Measurements from ENCODE around the gene GFER. TPM values are rescaled to one million over a fixed set of nuclear protein-coding genes. Genes with fewer than 3 reads are reported as not detected.

Gene GFER
- total RNA-seq, 2 donors from 2014 or later: 16.2 to 22.1 TPM

DNA sequence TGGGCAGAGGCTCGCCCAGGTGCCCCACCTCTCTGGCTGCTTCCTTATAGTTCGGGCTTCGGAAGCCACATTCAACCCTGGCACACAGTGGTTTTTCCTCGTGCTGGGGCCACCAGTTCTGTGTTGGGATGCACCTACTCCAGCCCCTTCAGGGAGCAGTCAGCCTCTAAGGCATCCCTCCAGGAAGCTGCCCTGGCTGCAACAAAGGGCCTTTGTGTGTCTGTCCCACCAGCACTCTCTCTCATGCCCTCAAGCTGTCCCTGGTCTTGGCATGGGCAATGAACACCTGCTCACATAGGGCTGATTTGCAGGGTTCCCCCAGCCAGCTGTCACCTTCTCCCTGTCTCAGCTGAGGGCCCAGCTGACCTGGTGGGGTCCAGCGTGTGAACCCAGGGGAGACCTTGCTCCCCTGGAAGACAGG is 2.0 kb upstream of the GFER start:
- no peaks in the 10 kb centered on the region for H3K9me3 ChIP-seq (ENCODE audit: control insufficient read depth, low read length, poor library complexity, severe bottlenecking)
- Mint-ChIP-seq H3K36me3 (ENCODE audit: low read depth) (no peaks in the 10 kb centered on the region), H3K27ac (no peak overlapping the region), H3K4me1 (peaks cover 12% of the 10 kb centered on the region), H3K4me3 (no peak overlapping the region), H3K27me3 (peaks cover 18% of the 10 kb centered on the region)
- ATAC-seq: no peak
- no peak for DNase-seq

DNA sequence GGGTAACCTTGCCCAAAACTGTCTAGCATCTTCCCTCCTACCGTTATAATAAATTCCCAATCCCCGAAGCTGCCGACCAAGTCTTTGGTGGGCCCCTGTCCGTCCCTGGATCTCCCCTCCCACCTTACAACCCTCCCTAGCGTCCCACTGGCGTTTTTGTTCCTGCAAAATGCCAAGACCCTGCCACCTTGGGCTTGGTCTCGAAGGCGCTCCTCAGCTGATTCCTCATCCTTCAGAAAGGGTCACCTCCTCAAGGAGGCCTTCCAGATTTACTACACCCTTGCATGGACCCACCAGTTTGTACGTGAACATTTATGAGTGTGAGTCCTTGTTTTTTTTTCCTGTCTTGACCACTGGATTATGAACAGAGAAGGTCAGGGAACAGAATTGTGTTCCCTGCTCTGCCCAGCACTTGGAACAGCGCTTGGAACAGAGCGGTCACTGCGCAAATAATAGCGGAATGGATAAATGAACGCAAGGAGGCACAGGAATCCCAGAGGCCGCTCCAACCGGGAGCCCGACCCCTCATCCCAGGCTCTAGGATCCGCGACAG is 926 bp upstream of the GFER start:
- no peak overlapping the region for H3K27ac Mint-ChIP-seq

DNA sequence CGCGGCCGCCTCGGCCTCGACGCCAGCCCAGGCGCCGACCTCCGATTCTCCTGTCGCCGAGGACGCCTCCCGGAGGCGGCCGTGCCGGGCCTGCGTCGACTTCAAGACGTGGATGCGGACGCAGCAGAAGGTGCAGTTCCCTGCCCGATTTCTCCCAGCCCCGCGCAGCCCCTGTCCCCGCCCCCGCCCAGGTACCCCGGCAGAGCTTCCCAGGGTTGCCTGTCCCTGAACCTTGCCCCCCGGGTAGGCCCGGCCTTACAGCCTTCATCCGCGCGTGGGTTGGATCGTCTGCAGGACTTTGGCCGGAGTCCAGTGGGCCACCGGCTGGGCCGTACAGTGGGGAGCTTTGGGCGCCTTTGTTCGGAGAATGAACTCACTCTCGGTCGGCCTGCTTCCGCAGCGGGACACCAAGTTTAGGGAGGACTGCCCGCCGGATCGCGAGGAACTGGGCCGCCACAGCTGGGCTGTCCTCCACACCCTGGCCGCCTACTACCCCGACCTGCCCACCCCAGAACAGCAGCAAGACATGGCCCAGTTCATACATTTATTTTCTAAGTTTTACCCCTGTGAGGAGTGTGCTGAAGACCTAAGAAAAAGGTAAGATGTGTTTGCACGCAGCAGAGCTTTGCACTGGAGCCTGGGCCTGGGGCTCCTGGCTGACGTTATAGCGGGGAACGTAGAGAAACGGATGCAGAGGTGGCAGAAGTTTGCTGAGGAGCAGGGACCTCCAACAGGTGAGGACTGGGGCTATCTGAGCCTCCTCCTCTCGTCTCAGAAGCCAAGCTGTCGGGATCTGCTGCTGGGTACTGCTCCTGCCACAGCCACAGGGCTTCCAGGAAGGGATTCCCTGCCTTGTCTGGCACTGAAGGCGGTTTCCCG is 593 bp downstream of the GFER start:
- ATAC-seq: peak; percentile 47
- peaks cover 14% of the 10 kb centered on the region for H3K4me1 Mint-ChIP-seq
- H3K27ac Mint-ChIP-seq: peak overlapping the region; percentile 41
- peaks cover 23% of the 10 kb centered on the region for H3K27me3 Mint-ChIP-seq
- H3K4me3 Mint-ChIP-seq: peak overlapping the region; percentile 87
- H3K9me3 ChIP-seq (ENCODE audit: control insufficient read depth, low read length, poor library complexity, severe bottlenecking): no peaks in the 10 kb centered on the region
- no peaks in the 10 kb centered on the region for H3K36me3 Mint-ChIP-seq (ENCODE audit: low read depth)
- DNase-seq: no peak

More for the DNA sequence above, 926 bp upstream of the GFER start:
- H3K9me3 ChIP-seq (ENCODE audit: control insufficient read depth, low read length, poor library complexity, severe bottlenecking): no peaks in the 10 kb centered on the region
- Mint-ChIP-seq H3K4me1 (peaks cover 12% of the 10 kb centered on the region), H3K27me3 (peaks cover 18% of the 10 kb centered on the region), H3K36me3 (ENCODE audit: low read depth) (no peaks in the 10 kb centered on the region), H3K4me3 (peak overlapping the region; percentile 87)
- ATAC-seq (no peak), DNase-seq (no peak)

DNA sequence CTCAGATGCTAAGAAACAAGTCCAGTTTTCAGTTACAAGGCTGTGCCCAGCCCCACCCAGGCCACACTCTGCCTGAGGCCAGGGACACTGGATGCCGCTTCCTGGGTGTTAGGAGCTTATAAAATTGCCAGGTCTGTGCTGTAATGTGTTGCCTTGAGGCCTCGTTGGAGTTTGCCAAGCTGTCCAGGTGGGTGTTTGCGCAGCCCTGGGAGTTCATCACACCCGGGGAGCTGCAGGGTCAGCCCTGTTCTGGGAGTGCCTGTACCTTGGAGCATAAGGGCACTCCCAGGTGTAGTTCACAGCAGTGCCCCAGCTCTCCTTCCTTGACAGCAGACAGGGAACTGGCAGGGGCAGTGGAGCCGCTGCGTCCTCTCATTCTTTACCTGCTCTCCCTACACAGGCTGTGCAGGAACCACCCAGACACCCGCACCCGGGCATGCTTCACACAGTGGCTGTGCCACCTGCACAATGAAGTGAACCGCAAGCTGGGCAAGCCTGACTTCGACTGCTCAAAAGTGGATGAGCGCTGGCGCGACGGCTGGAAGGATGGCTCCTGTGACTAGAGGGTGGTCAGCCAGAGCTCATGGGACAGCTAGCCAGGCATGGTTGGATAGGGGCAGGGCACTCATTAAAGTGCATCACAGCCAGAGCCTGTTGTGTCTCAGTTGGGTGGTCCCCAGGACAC is 1.6 kb downstream of the GFER start:
- no peak for DNase-seq
- Mint-ChIP-seq H3K4me3 (peak overlapping the region; percentile 87), H3K4me1 (peaks cover 14% of the 10 kb centered on the region), H3K27ac (no peak overlapping the region), H3K36me3 (ENCODE audit: low read depth) (no peaks in the 10 kb centered on the region), H3K27me3 (peaks cover 21% of the 10 kb centered on the region)
- H3K9me3 ChIP-seq (ENCODE audit: control insufficient read depth, low read length, poor library complexity, severe bottlenecking): no peaks in the 10 kb centered on the region
- ATAC-seq: no peak

DNA sequence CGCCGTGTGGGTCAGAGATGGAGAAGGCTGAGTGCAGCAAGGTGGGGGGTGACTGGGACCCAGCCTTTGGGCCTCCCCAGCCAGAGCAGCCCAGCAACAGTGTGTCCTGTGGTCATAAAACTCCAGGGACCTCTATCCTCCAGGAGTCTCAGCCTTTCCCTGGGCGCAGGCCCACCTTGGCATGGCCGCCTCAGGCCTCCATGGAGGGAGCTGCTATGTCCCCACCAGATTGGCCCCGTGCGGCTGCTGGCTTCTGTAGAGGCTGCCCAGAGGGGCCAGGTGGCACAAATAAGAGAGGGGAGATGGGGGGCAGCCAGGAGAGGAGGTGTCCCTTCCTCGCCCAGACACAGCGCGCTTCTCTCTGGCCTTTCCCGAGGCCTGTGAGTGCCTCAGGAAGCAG is 3.2 kb downstream of the GFER start:
- peaks cover 16% of the 10 kb centered on the region for H3K4me1 Mint-ChIP-seq
- no peak overlapping the region for H3K27ac Mint-ChIP-seq
- H3K36me3 Mint-ChIP-seq (ENCODE audit: low read depth): no peaks in the 10 kb centered on the region
- no peak overlapping the region for H3K4me3 Mint-ChIP-seq
- peaks cover 9% of the 10 kb centered on the region for H3K27me3 Mint-ChIP-seq
- ATAC-seq: no peak
- DNase-seq: no peak
- no peaks in the 10 kb centered on the region for H3K9me3 ChIP-seq (ENCODE audit: control insufficient read depth, low read length, poor library complexity, severe bottlenecking)

DNA sequence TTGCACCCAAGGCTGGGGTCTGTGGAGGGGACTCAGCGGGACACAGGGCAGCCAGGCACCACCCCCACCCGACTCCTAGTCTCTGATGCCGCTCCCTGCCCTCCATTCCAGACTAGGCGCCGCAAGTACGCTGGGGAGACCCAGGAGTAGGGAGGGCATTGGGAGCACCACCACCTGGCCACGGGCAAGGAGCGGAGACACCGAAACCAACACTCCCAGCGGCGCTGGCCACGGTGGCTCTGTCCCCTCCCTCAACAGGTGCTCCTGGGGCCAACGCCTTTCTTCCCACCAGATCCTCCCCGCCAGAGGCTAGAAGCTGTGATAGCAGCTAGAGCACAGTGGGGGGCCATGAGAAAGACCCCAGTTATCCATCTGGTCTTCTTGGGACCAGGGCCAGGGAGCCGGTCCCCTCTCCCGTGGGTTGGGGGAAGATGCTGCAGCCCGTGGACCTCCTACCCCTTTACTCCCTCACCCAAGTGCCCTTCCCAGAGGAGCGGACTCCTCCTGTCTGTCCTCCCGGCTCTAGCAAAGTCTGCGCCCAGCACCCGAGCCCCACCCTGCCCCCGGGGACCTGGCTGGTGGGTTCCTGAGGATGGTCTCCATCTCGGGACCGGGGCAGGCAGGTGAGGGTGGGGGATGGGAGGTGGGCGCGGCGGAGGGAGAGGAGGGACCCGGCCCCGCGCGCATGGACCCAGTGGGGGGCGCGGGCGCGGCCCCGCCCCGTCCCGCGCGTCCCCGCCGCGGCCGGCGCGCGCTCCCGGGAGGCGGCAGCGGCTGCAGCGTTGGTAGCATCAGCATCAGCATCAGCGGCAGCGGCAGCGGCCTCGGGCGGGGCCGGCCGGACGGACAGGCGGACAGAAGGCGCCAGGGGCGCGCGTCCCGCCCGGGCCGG is 5.5 kb downstream of the GFER start, which contains the start of gene SYNGR3:
TSS of gene SYNGR3 (plus strand) at position 762 of the 892 bp plus-strand sequence. CDS start 133 bp downstream, outside the sequence.
- H3K9me3 ChIP-seq (ENCODE audit: control insufficient read depth, low read length, poor library complexity, severe bottlenecking): no peaks in the 10 kb centered on the region
- peaks cover 12% of the 10 kb centered on the region for H3K4me1 Mint-ChIP-seq
- no peaks in the 10 kb centered on the region for H3K36me3 Mint-ChIP-seq (ENCODE audit: low read depth)
- peak within 1 kb of the TSS; percentile 79 for H3K4me3 Mint-ChIP-seq
- peak within 1 kb of the TSS; percentile 65 for H3K27ac Mint-ChIP-seq
- DNase-seq: no peak
- no peak for ATAC-seq
- peaks cover 5% of the 10 kb centered on the region for H3K27me3 Mint-ChIP-seq

DNA sequence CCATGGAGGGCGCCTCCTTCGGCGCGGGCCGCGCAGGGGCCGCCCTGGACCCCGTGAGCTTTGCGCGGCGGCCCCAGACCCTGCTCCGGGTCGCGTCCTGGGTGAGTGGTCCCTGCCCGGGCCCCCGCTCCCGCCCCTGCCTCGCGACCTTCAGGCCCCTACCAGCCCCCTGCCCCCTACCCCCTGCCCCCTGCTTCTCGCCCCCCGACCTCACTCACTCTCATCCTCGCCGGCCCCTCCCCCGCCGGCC is 6.0 kb downstream of the GFER start:
- DNase-seq: no peak
- Mint-ChIP-seq H3K4me1 (peaks cover 9% of the 10 kb centered on the region), H3K36me3 (ENCODE audit: low read depth) (no peaks in the 10 kb centered on the region), H3K4me3 (no peak overlapping the region), H3K27me3 (peaks cover 5% of the 10 kb centered on the region), H3K27ac (no peak overlapping the region)
- ATAC-seq: no peak
- H3K9me3 ChIP-seq (ENCODE audit: control insufficient read depth, low read length, poor library complexity, severe bottlenecking): no peaks in the 10 kb centered on the region

DNA sequence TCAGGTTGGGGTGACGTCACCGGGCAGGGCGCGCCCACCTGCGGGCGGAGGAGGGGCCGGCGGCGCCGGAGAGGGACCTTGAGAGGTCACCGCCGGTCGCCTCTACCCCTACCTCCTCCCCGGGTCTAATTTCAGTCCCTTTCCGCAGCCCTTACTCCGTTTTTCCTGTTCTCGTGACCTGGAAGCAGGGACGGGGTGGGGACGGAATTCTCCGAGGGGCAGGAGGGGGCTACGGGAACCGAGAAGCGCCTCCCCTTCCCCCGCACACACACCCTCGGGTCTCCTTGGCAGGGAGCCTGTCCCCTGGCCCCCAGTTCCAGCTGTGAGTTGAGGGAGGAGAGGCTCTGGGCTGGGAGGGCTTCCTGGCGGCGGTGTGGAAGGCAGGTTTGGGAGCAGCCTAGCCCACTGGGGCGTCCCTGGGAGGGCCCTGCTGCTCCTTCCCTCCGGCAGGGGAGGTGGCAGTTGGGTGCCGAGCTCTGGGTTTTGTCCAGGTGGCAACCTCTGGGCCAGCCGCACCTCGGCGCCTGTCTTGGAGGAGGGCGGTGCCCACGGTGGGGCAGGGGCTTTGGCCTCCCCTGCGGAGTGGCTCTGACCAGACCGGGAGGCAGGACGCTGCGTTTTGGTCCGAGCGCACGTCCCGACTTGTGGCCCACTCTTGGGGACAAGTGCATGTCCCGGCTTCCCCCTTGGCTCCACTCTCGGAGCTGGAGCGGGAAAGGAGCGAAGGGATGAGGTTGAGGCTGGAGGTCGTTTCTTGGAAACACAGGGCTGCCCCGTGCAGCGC is 6.5 kb downstream of the GFER start:
- peak overlapping the region; percentile 79 for H3K4me3 Mint-ChIP-seq
- no peak for ATAC-seq
- peak in 1 of 3 donors; percentile 32 for DNase-seq

DNA sequence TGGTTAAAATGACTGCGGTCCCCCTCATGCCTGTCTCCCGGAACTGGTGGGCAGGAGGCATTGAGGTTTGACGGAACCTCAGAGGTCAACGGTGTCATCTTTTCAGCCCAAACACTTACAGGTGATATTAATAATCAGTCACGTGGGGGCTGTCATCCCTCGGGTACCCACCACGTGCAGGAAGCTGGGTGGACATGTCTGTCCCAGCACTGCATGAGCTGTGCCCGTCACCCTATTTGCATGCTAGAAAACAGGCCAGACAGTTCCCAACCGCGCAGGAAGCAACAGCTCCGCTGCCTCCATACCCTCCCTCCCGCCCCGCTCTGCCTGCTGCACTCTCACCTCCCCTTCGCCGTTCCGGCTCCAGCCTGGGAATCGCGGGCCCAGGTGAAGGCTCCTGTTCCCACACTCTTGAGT is 7.2 kb downstream of the GFER start:
- peaks cover 11% of the 10 kb centered on the region for H3K4me1 Mint-ChIP-seq
- H3K4me3 Mint-ChIP-seq: peak overlapping the region; percentile 75
- H3K27ac Mint-ChIP-seq: peak overlapping the region; percentile 65
- peak in 1 of 3 donors; percentile 48 for DNase-seq
- H3K9me3 ChIP-seq (ENCODE audit: control insufficient read depth, low read length, poor library complexity, severe bottlenecking): no peaks in the 10 kb centered on the region
- no peaks in the 10 kb centered on the region for H3K36me3 Mint-ChIP-seq (ENCODE audit: low read depth)
- peaks cover 5% of the 10 kb centered on the region for H3K27me3 Mint-ChIP-seq
- ATAC-seq: peak; percentile 35

More for the DNA sequence above, 6.5 kb downstream of the GFER start:
- no peaks in the 10 kb centered on the region for H3K36me3 Mint-ChIP-seq (ENCODE audit: low read depth)
- peaks cover 11% of the 10 kb centered on the region for H3K4me1 Mint-ChIP-seq
- peaks cover 5% of the 10 kb centered on the region for H3K27me3 Mint-ChIP-seq
- H3K9me3 ChIP-seq (ENCODE audit: control insufficient read depth, low read length, poor library complexity, severe bottlenecking): no peaks in the 10 kb centered on the region
- H3K27ac Mint-ChIP-seq: peak overlapping the region; percentile 65

DNA sequence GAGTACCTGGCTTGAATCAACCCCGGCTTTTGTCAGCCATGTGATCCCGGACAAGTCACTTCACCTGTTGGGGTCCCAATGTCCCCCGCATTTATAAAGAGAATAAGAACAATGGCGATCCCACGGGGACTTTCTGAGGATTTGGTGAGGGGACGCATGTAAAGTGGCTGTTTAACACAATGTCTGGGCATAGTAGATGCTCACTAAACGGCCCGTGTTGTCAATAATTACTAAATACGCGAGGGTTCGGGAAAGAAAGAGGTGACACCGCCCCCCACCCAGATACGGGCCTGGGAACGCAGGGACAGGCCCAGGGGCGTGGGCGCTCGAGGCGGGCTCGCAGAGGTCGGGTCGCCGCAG is 7.6 kb downstream of the GFER start:
- peaks cover 5% of the 10 kb centered on the region for H3K27me3 Mint-ChIP-seq

DNA sequence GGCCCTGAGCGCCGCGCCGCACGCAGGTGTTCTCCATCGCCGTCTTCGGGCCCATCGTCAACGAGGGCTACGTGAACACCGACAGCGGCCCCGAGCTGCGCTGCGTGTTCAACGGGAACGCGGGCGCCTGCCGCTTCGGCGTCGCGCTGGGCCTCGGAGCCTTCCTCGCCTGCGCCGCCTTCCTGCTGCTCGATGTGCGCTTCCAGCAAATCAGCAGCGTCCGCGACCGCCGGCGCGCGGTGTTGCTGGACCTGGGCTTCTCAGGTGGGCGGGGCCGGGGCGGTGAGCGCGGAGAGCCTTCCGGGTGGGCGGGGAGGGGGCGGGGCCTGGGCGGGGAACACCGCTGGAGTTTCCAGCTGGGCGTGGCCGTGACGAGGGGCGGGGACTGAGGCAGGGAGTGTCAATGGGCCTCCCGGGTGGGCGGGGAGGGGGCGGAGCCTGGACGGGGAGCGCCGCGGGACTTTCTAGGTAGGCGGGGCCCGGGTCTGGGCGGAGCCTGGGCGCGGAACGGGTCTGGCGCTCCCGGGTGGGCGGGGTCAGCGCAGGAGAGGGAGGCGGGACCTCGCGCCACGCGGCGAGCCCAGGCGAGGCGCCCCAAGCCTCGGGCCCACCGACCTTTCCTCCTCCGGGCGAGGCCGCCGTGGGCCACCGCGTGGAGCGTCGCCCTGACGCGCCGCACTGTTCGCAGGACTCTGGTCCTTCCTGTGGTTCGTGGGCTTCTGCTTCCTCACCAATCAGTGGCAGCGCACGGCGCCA is 8.1 kb downstream of the GFER start:
- Mint-ChIP-seq H3K27ac (peak overlapping the region; percentile 65), H3K4me1 (peaks cover 7% of the 10 kb centered on the region)
- ATAC-seq: peak; percentile 86

More for the DNA sequence above, 7.6 kb downstream of the GFER start:
- ATAC-seq (no peak), DNase-seq (no peak)
- Mint-ChIP-seq H3K36me3 (ENCODE audit: low read depth) (no peaks in the 10 kb centered on the region), H3K4me3 (peak overlapping the region; percentile 75), H3K4me1 (peaks cover 10% of the 10 kb centered on the region), H3K27ac (peak overlapping the region; percentile 65)
- no peaks in the 10 kb centered on the region for H3K9me3 ChIP-seq (ENCODE audit: control insufficient read depth, low read length, poor library complexity, severe bottlenecking)

More for the DNA sequence above, 8.1 kb downstream of the GFER start:
- H3K9me3 ChIP-seq (ENCODE audit: control insufficient read depth, low read length, poor library complexity, severe bottlenecking): no peaks in the 10 kb centered on the region
- peak; percentile 97 to 100 (median 99) for DNase-seq
- Mint-ChIP-seq H3K27me3 (peaks cover 5% of the 10 kb centered on the region), H3K36me3 (ENCODE audit: low read depth) (no peaks in the 10 kb centered on the region), H3K4me3 (peak overlapping the region; percentile 75)

Data from T-helper 17 cell (primary cell).